K562 (cell line): Measurements from ENCODE around the gene CDC14A. TPM values are rescaled to one million over a fixed set of nuclear protein-coding genes. Genes with fewer than 3 reads are reported as not detected.
A peak's percentile ranks its signal among the peaks of the same experiment; 100 is the strongest.

Experiments used
- ATAC-seq: fragments of 200-7000 bp; cut with Tn5 transposase; 3 replicates; pipeline ENCODE4 v1.9.1; 2020; ENCODE audit warnings: moderate library complexity
- BruUV-seq: library from RNA; stranded (reverse); fragments of 400-500 nt; replicated peaks from 2 replicates; lab custom pipeline; 2021; lab: Mats Ljungman, UMichigan
- CTCF ChIA-PET: fragments of 300-600 bp; formaldehyde crosslinking; extraction: SDS; loops from one replicate; lab custom pipeline; 2021; ENCODE audit warnings: low intra/inter-chr PET ratio; lab: Yijun Ruan, JAX
- POLR2A ChIA-PET: fragments of 300-600, 350-650 bp; sonication (Branson Sonifier 250); formaldehyde crosslinking; extraction: SDS; loops from one replicate; lab custom pipeline; 2021; ENCODE audit warnings: antibody characterized with exemption, inconsistent platforms; lab: Yijun Ruan, JAX
- DNase-seq, 4 experiments: peaks; one replicate each; pipeline versions ENCODE4 v3.0.0 to v3.0.0-alpha.2; 2011 to 2018; ENCODE audit warnings: low spot score in 3 of 4, mixed read lengths in 3 of 4; ENCODE audit errors: extremely low read depth in 1 of 4
- FAIRE-seq: peaks from 2 replicates; lab custom pipeline; 2011; peaks lifted over from hg19 to GRCh38; lab: Jason Lieb, UNC
- H2AFZ ChIP-seq: 2 replicates; pipeline ENCODE4 v1.6.0; 2011; ENCODE audit warnings: low read depth, low read length, control low read depth, inconsistent platforms
- H3K27ac ChIP-seq: fragments of 200-600 bp; 3 replicates; pipeline ENCODE4 v1.8.0; 2011; ENCODE audit warnings: low read depth, mild to moderate bottlenecking, control low read depth, inconsistent platforms, low read length, moderate library complexity, mixed read lengths; ENCODE audit errors: extremely low read depth
- H3K27me3 ChIP-seq, 2 experiments: fragments of 300-600 bp in 1 of 2; 2 replicates in 1 of 2; 3 replicates in 1 of 2; pipeline versions ENCODE4 v1.6.0 to v1.8.0; 2011; ENCODE audit warnings: inconsistent platforms in 2 of 2, low read length in 2 of 2, mild to moderate bottlenecking in 1 of 2, mixed read lengths in 1 of 2, moderate library complexity in 1 of 2; ENCODE audit not compliant: control insufficient read depth in 2 of 2, insufficient read depth in 2 of 2
- H3K36me3 ChIP-seq: fragments of 300-600 bp; 3 replicates; pipeline ENCODE4 v1.8.0; 2011; ENCODE audit warnings: mild to moderate bottlenecking, low read length, inconsistent platforms; ENCODE audit not compliant: control insufficient read depth, insufficient read depth
- H3K4me1 ChIP-seq, 2 experiments: fragments of 200-600 bp in 1 of 2; replicated peaks in 1 of 2; 2 replicates in 1 of 2; 3 replicates in 1 of 2; pipeline versions ENCODE4 v1.5.1 to v1.8.0; 2011; ENCODE audit warnings: inconsistent platforms in 2 of 2, low read length in 2 of 2, mild to moderate bottlenecking in 1 of 2, mixed read lengths in 1 of 2, moderate library complexity in 1 of 2; ENCODE audit not compliant: control insufficient read depth in 2 of 2, insufficient read depth in 2 of 2
- H3K4me2 ChIP-seq: 2 replicates; pipeline ENCODE4 v1.6.1; 2011; ENCODE audit warnings: low read length, control low read depth, inconsistent platforms, mixed read lengths; ENCODE audit not compliant: insufficient read depth
- H3K4me3 ChIP-seq: fragments of 200-600 bp; sonication (generic), shearing (Covaris generic); 2 replicates; pipeline ENCODE4 v1.5.1; 2016; ENCODE audit warnings: control low read depth, inconsistent platforms
- H3K79me2 ChIP-seq: fragments of 200-600 bp; 3 replicates; pipeline ENCODE4 v1.8.0; 2011; ENCODE audit warnings: low read length, inconsistent platforms; ENCODE audit not compliant: control insufficient read depth, insufficient read depth
- H3K9ac ChIP-seq, 2 experiments: 2 replicates each; pipeline versions ENCODE4 v1.6.0 to v1.6.1; 2011; ENCODE audit warnings: low read depth in 2 of 2, low read length in 2 of 2, control low read depth in 1 of 2, inconsistent platforms in 1 of 2, mild to moderate bottlenecking in 1 of 2, mixed read lengths in 1 of 2; ENCODE audit not compliant: insufficient read depth in 1 of 2
- H3K9me1 ChIP-seq: one replicate; pipeline ENCODE4 v1.6.0; 2011; ENCODE audit warnings: inconsistent platforms, mild to moderate bottlenecking, low read length, moderate library complexity; ENCODE audit not compliant: control insufficient read depth, insufficient read depth
- H3K9me3 ChIP-seq: replicated peaks from 2 replicates; pipeline ENCODE4 v1.5.1; 2011; ENCODE audit warnings: low read depth, low read length, inconsistent platforms; ENCODE audit not compliant: control insufficient read depth, insufficient read depth
- H4K20me1 ChIP-seq: replicated peaks from 2 replicates; pipeline ENCODE4 v1.6.1; 2011; ENCODE audit warnings: low read length, inconsistent platforms, mixed read lengths; ENCODE audit not compliant: control insufficient read depth, insufficient read depth
- BCL6 ChIP-seq: fragments of 250-450 bp; sonication (Bioruptor Pico); IDR thresholded peaks from 2 replicates; pipeline ENCODE4 v1.4.0; 2020
- BRF1 ChIP-seq: IDR thresholded peaks from 3 replicates; pipeline ENCODE4 v1.6.1; 2011; ENCODE audit warnings: borderline replicate concordance, mild to moderate bottlenecking; ENCODE audit not compliant: insufficient read length; ENCODE audit errors: extremely low read depth
- CBX3 ChIP-seq, 2 experiments: IDR thresholded peaks; 1 replicate in 1 of 2; 2 replicates in 1 of 2; pipeline ENCODE4 v1.6.1; 2012; ENCODE audit warnings: inconsistent platforms in 2 of 2, low read length in 2 of 2, borderline replicate concordance in 1 of 2, control low read depth in 1 of 2
- ETV5 ChIP-seq: sonication (generic); formaldehyde crosslinking; IDR thresholded peaks from 2 replicates; pipeline ENCODE4 v1.4.0; 2020; ENCODE audit warnings: low read depth, mild to moderate bottlenecking, missing genetic modification reagents
- EWSR1 ChIP-seq: fragments of 450-650 bp; IDR thresholded peaks from 2 replicates; pipeline ENCODE4 v1.6.1; 2018; ENCODE audit warnings: borderline replicate concordance, mild to moderate bottlenecking, low read depth, moderate library complexity; ENCODE audit not compliant: partially characterized antibody
- GTF2F1 ChIP-seq: IDR thresholded peaks from 2 replicates; pipeline ENCODE4 v1.6.1; 2011; ENCODE audit warnings: low read depth, low read length, improper control_type of control experiment
- JUNB ChIP-seq: fragments of 450-650 bp; formaldehyde crosslinking; conservative IDR thresholded peaks from 2 replicates; pipeline ENCODE4 v1.4.0; 2020; ENCODE audit warnings: mild to moderate bottlenecking
- NCOR1 ChIP-seq: fragments of 450-650 bp; IDR thresholded peaks from 2 replicates; pipeline ENCODE4 v1.6.1; 2016; ENCODE audit warnings: mild to moderate bottlenecking, moderate library complexity
- NFIC ChIP-seq: fragments of 450-650 bp; IDR thresholded peaks from 2 replicates; pipeline ENCODE4 v1.6.1; 2017; ENCODE audit warnings: mild to moderate bottlenecking, inconsistent platforms
- SAP30 ChIP-seq: fragments of 200-600 bp; sonication (generic); IDR thresholded peaks from 2 replicates; pipeline ENCODE4 v1.6.1; 2012; ENCODE audit warnings: borderline replicate concordance, low read depth, mild to moderate bottlenecking, moderate library complexity, low read length, control low read depth, inconsistent platforms; ENCODE audit not compliant: insufficient read depth, poor library complexity, severe bottlenecking
- SRSF7 ChIP-seq: fragments of 200-400 bp; formaldehyde crosslinking; optimal IDR thresholded peaks from 2 replicates; pipeline ENCODE3; 2017; ENCODE audit warnings: mild to moderate bottlenecking, low read depth, low read length
- STAT6 ChIP-seq: sonication (generic); formaldehyde crosslinking; IDR thresholded peaks from 2 replicates; pipeline ENCODE4 v1.8.1; 2023; ENCODE audit warnings: mild to moderate bottlenecking, missing genetic modification reagents
- TFAP4 ChIP-seq: sonication (generic); formaldehyde crosslinking; IDR thresholded peaks from 2 replicates; pipeline ENCODE4 v1.8.0; 2022; ENCODE audit warnings: missing genetic modification reagents, mild to moderate bottlenecking, moderate library complexity, borderline replicate concordance
- ZBTB9 ChIP-seq: fragments of 450-650 bp; formaldehyde crosslinking; IDR thresholded peaks from 2 replicates; pipeline ENCODE4 v1.4.0; 2020; ENCODE audit warnings: mild to moderate bottlenecking, moderate library complexity
- ZC3H8 ChIP-seq: fragments of 450-650 bp; IDR thresholded peaks from 2 replicates; pipeline ENCODE4 v1.6.1; 2017
- ZNF232 ChIP-seq: sonication (generic); formaldehyde crosslinking; IDR thresholded peaks from 2 replicates; pipeline ENCODE4 v1.8.0; 2022; ENCODE audit warnings: mild to moderate bottlenecking, missing genetic modification reagents
- ZNF408 ChIP-seq: fragments of 250-450 bp; sonication (Bioruptor Pico); IDR thresholded peaks from 2 replicates; pipeline ENCODE4 v1.4.0; 2020; ENCODE audit warnings: low read depth, mild to moderate bottlenecking, moderate library complexity
- WGBS: fragments of 100-300 bp; shearing (Covaris generic); methylation state at CpG from one replicate; pipeline ENCODE4 v1.1.6; 2016; ENCODE audit warnings: low coverage, mixed read lengths; ENCODE audit not compliant: insufficient coverage; ENCODE audit errors: missing lambda C conversion rate; 5-methylcytosine and 5-hydroxymethylcytosine counted together
- in situ Hi-C: fragments of 300-500 bp; cut with MboI; formaldehyde crosslinking; loops from 4 replicates; pipeline ENCODE4 v1.15.0; 2018; ENCODE audit warnings: inconsistent platforms, mixed read lengths
- intact Hi-C: fragments of 100-400 bp; cut with micrococcal nuclease; formaldehyde crosslinking; loops from 2 replicates; pipeline ENCODE4 v1.14.2; 2022
- polyA plus RNA-seq, 8 experiments: library from polyadenylated mRNA; depleted of rRNA in 4 of 8; stranded (reverse) in 5 of 8; unstranded in 3 of 8; fragments of >200 nt; fragmentation: Nextera tagmentation in 2 of 8; fragmentation: Illumina TruSeq in 1 of 8; extraction: Ambion mirVana in 2 of 8; extraction: Trizol in 1 of 8; gene quantifications; 2 replicates each; pipeline versions ENCODE4 v1.2.1 to v1.2.3, GENCODE V29; 2011 to 2014; ENCODE audit warnings: inconsistent platforms in 1 of 8, missing spikeins in 1 of 8
- total RNA-seq, 7 experiments: library from RNA; depleted of rRNA in 6 of 7; stranded (reverse); fragments of >200 nt in 6 of 7; fragmentation: Illumina TruSeq in 2 of 7; extraction: Trizol in 2 of 7; gene quantifications; 2 replicates each; pipeline versions ENCODE4 v1.2.1 to v1.2.3, GENCODE V29; 2011 to 2021; ENCODE audit warnings: low replicate concordance in 1 of 7

CDC14A gene
- total and polyA plus RNA-seq, 9 of the 15 experiments (the other 6 are each of a cell fraction or from before 2014, with no cell fraction given) = 17.0 to 74.3 (median 33.4) TPM

- WGBS = 9% methylated on average over 5 of the region's 5 CpGs
- H3K27ac ChIP-seq = peak overlapping the region; percentile 5; the same call in 1 of the 3 replicates
- H3K9ac ChIP-seq = no peak overlapping the region; a peak in 1 of 4 replicates
- H3K9me3 ChIP-seq = no peaks in the 10 kb centered on the region
- no peak for FAIRE-seq
- H3K36me3 ChIP-seq = peaks cover 63% of the 10 kb centered on the region
- CTCF ChIA-PET = no interaction called here
- no peaks in the 10 kb centered on the region for H3K27me3 ChIP-seq
- no peak overlapping the region for H3K4me3 ChIP-seq
- peaks cover 76% of the 10 kb centered on the region for H3K79me2 ChIP-seq
- BruUV-seq = no TSS peak
- POLR2A ChIA-PET = interaction anchor here (0.6 to 1.6 kb wide), 7 partner anchors 7 to 72 kb away, joined by 3 to 9 read pairs (median 3); no protein-coding TSS in a partner anchor
- H3K9me1 ChIP-seq = peaks cover 3% of the 10 kb centered on the region
- in situ Hi-C loops = no loop called here
- no peak overlapping the region for H2AFZ ChIP-seq
- peaks cover 15 to 26% of the 10 kb centered on the region in 2 experiments for H3K4me1 ChIP-seq
- DNase-seq = peak in 1 of 4 experiments; percentile 12
- H3K4me2 ChIP-seq = peak overlapping the region; percentile 36; the same call in 1 of the 2 replicates
- H4K20me1 ChIP-seq = 0 out of 2 replicates have a peak, but pooled peaks cover 5% of the 10 kb centered on the region
- intact Hi-C loops = no loop called here
- ATAC-seq = peak; percentile 29
- TF ChIP-seq ETV5 (CRISPR knock-in tag) (no peak), ZNF232 (CRISPR knock-in tag) (no peak), SAP30 (no peak), NFIC (no peak), CBX3 (IDR thresholded peaks at IDR 0.05; ENCODE audit: borderline replicate concordance in 1 of 2, low read length in 2 of 2) (no peak), NCOR1 (0 out of 2 replicates have a peak, but pooled peaks have one; percentile 20), STAT6 (CRISPR knock-in tag) (no peak), EWSR1 (no peak), SRSF7 (no peak), TFAP4 (CRISPR knock-in tag) (no peak), JUNB (CRISPR knock-in tag) (no peak), BRF1 (no peak), BCL6 (CRISPR knock-in tag) (no peak), GTF2F1 (no peak), ZBTB9 (no peak), ZNF408 (CRISPR knock-in tag) (no peak), ZC3H8 (no peak)
Measured at GRCh38 chr1:100395913-100396312, 43.6 kb downstream of the CDC14A start.
